Measurements from ENCODE around the gene SLC39A7. TPM values are rescaled to one million over a fixed set of nuclear protein-coding genes. Genes with fewer than 3 reads are reported as not detected.
A peak's percentile ranks its signal among the peaks of the same experiment; 100 is the strongest.

The SLC39A7 gene
- total and polyA plus RNA-seq, 2 of the 4 experiments (the other 2 are of a cell fraction): 135 to 208 TPM

DNA sequence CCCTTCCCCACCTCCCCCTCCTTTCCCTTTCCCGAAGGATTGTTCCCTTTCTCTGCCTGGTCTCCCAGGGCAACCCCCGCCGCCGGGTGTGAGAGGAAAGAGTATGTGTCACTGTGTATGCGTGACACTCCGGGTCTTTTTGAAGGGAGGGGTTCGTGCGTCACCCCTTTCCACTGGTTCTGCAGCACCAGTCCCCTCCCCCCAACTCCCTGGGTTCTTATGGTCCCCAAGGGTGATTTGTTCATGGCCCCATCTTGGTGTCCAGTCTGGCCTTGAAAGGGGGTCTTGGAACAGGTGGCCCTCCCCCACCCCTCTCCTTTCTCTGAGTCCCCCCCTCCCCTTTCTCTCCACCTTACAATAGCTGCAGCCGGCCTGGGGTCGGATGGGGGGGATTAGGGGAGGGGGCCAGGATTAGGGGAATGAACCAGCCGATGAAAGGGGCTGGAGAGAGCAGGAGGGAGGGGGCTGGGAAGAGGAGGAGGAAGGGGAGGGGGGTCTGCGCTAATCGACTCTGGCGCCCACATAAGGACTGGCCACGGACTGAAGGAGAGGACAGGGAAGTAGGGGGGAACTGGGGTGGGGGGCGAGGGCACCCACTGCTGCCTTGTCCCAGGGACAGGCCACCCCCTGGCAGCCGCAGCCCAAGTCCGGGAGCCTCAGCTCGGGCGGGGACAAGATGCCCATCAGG, 6.3 kb downstream of the SLC39A7 start:
- ChIA-PET CTCF (no interaction called here), POLR2A (ENCODE audit: unreplicated experiment) (no interaction called here)
- intact Hi-C loops (cut with micrococcal nuclease) (no loop called here), dilution Hi-C loops (cut with HindIII; ENCODE audit: low sequenced_read_pairs, unreplicated experiment) (no loop called here), in situ Hi-C loops (cut with MboI; ENCODE audit: low sequenced_read_pairs) (no loop called here)
- ATAC-seq (ENCODE audit: low read depth): no peak
- Histone ChIP-seq H3K14ac (replicated peaks; ENCODE audit: low read depth, low read length) (peak overlapping the region; percentile 91), H3K79me1 (ENCODE audit: low read depth in 1 of 2, low read length in 2 of 2) (peaks cover 17 to 74% of the 10 kb centered on the region in 2 experiments), H3K23ac (ENCODE audit: low read depth, low read length) (peak overlapping the region; percentile 99), H2BK20ac (ENCODE audit: low read depth, low read length) (peak overlapping the region; percentile 62), H3K4me3 (ENCODE audit: insufficient read depth, low read depth, low read length) (peak overlapping the region; percentile 90), H4K20me1 (ENCODE audit: insufficient read depth, low read length) (peaks cover 18% of the 10 kb centered on the region; the same call in 1 of the 2 replicates), H3K56ac (ENCODE audit: extremely low read depth, insufficient read depth, low read length) (no peak overlapping the region), H3K4ac (ENCODE audit: low read depth, low read length) (peak overlapping the region; percentile 97), H3K27ac (ENCODE audit: insufficient read depth, low read length) (peak overlapping the region; percentile 94), H4K5ac (ENCODE audit: low read depth, low read length) (peak overlapping the region; percentile 94), H2AK9ac (replicated peaks; ENCODE audit: low read depth, low read length, poor library complexity) (peak overlapping the region; percentile 95), H3K4me1 (ENCODE audit: control insufficient read depth, insufficient read depth, low read length) (peaks cover 30% of the 10 kb centered on the region), H2BK5ac (ENCODE audit: low read depth, low read length, poor library complexity, severe bottlenecking) (peak overlapping the region; percentile 78), H2BK15ac (ENCODE audit: low read depth, low read length) (peak overlapping the region; percentile 84; the same call in 1 of the 3 replicates), H3K36me3 (ENCODE audit: control insufficient read depth, insufficient read depth, low read length) (peaks cover 38% of the 10 kb centered on the region), H3K9me1 (ENCODE audit: insufficient read depth, low read length) (peaks cover 31% of the 10 kb centered on the region), H3K18ac (ENCODE audit: low read depth, low read length) (peak overlapping the region; percentile 12), H3K4me2 (ENCODE audit: low read depth, low read length) (peak overlapping the region; percentile 97), H3K9ac (ENCODE audit: low read depth, low read length) (peak overlapping the region; percentile 96), H3K9me3 (ENCODE audit: control insufficient read depth, insufficient read depth, low read length) (no peaks in the 10 kb centered on the region), H2BK120ac (ENCODE audit: low read depth, low read length) (peak overlapping the region; percentile 59; the same call in 1 of the 2 replicates), H2AFZ (replicated peaks; ENCODE audit: low read length, poor library complexity) (peak overlapping the region; percentile 95), H3K27me3 (ENCODE audit: control insufficient read depth, insufficient read depth, low read length) (no peaks in the 10 kb centered on the region), H4K8ac (ENCODE audit: low read depth in 2 of 2, low read length in 2 of 2) (peak overlapping the region; percentile 90 to 100), H4K91ac (ENCODE audit: insufficient read depth, low read depth, low read length) (peak overlapping the region; percentile 84), H2AK5ac (ENCODE audit: low read depth, low read length) (peak overlapping the region; percentile 91)
- DNase-seq: peak; percentile 72
- BruUV-seq (replicated peaks): no TSS peak
- 12% methylated on average over 4 of the region's 20 CpGs; no CpG with 5 or more reads in 1 of the 2 experiments for WGBS, 2 experiments (ENCODE audit: extremely low coverage in 2 of 2, insufficient read length in 1 of 2)
- TF ChIP-seq MXI1 (IDR thresholded peaks at IDR 0.05; ENCODE audit: borderline replicate concordance, low read depth, low read length) (no peak), RAD21 (IDR thresholded peaks at IDR 0.05; ENCODE audit: low read length) (no peak), MAFK (IDR thresholded peaks at IDR 0.05; ENCODE audit: low read depth, low read length) (no peak), MAZ (IDR thresholded peaks at IDR 0.05; ENCODE audit: borderline replicate concordance, low read depth, low read length) (peak; percentile 64), RCOR1 (IDR thresholded peaks at IDR 0.05; ENCODE audit: insufficient replicate concordance, low read length) (no peak), CEBPB (IDR thresholded peaks at IDR 0.05; ENCODE audit: low read depth, low read length) (no peak), FOS (IDR thresholded peaks at IDR 0.05; ENCODE audit: low read depth, low read length) (peak; percentile 65), BHLHE40 (IDR thresholded peaks at IDR 0.05; ENCODE audit: low read depth, low read length) (peak; percentile 20; the same call in 1 of the 2 replicates), CHD1 (IDR thresholded peaks at IDR 0.05; ENCODE audit: low read depth, low read length) (no peak), POLR2A (IDR thresholded peaks at IDR 0.05; ENCODE audit: low read depth, low read length) (no peak), NFE2L2 (IDR thresholded peaks at IDR 0.05; ENCODE audit: low read depth, low read length) (no peak), SMC3 (IDR thresholded peaks at IDR 0.05; ENCODE audit: low read depth, low read length) (no peak; the same call in 1 of the 2 replicates)
- TF ChIP-seq, protein P1, sequence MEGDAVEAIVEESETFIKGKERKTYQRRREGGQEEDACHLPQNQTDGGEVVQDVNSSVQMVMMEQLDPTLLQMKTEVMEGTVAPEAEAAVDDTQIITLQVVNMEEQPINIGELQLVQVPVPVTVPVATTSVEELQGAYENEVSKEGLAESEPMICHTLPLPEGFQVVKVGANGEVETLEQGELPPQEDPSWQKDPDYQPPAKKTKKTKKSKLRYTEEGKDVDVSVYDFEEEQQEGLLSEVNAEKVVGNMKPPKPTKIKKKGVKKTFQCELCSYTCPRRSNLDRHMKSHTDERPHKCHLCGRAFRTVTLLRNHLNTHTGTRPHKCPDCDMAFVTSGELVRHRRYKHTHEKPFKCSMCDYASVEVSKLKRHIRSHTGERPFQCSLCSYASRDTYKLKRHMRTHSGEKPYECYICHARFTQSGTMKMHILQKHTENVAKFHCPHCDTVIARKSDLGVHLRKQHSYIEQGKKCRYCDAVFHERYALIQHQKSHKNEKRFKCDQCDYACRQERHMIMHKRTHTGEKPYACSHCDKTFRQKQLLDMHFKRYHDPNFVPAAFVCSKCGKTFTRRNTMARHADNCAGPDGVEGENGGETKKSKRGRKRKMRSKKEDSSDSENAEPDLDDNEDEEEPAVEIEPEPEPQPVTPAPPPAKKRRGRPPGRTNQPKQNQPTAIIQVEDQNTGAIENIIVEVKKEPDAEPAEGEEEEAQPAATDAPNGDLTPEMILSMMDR (conservative IDR thresholded peaks at IDR 0.05; ENCODE audit: low read depth, low read length): no peak
- TF ChIP-seq, protein P2, sequence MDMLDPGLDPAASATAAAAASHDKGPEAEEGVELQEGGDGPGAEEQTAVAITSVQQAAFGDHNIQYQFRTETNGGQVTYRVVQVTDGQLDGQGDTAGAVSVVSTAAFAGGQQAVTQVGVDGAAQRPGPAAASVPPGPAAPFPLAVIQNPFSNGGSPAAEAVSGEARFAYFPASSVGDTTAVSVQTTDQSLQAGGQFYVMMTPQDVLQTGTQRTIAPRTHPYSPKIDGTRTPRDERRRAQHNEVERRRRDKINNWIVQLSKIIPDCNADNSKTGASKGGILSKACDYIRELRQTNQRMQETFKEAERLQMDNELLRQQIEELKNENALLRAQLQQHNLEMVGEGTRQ (IDR thresholded peaks at IDR 0.05; ENCODE audit: low read depth, low read length): no peak
- TF ChIP-seq, protein P3, sequence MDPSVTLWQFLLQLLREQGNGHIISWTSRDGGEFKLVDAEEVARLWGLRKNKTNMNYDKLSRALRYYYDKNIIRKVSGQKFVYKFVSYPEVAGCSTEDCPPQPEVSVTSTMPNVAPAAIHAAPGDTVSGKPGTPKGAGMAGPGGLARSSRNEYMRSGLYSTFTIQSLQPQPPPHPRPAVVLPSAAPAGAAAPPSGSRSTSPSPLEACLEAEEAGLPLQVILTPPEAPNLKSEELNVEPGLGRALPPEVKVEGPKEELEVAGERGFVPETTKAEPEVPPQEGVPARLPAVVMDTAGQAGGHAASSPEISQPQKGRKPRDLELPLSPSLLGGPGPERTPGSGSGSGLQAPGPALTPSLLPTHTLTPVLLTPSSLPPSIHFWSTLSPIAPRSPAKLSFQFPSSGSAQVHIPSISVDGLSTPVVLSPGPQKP (IDR thresholded peaks at IDR 0.05; ENCODE audit: borderline replicate concordance, low read depth, low read length): no peak

Data from IMR-90 (cell line).